ENCODE measurements around the gene ADCY4.

The ADCY4 gene

GRCh38 chr14:24271134-24271833 lies 63.6 kb downstream of the ADCY4 start, which contains the start of gene RABGGTA:
Gene RABGGTA (minus strand): TSS chr14:24271597. CDS start chr14:24271115, 482 bp downstream.
- WGBS, 2 experiments (ENCODE audit: insufficient coverage in 2 of 2), result 0 to 1% methylated on average over 42 to 51 of the region's 61 CpGs
- H3K4me3 ChIP-seq (ENCODE audit: extremely low read depth, insufficient read depth, low read length, poor library complexity, severe bottlenecking), result peak within 1 kb of the TSS; percentile 86
- H3K27ac ChIP-seq (ENCODE audit: low read depth, low read length, severe bottlenecking), result peak within 1 kb of the TSS; percentile 99
- no peaks in the 10 kb centered on the region for H3K4me1 ChIP-seq (ENCODE audit: control insufficient read depth, insufficient read depth, low read length, poor library complexity, severe bottlenecking)
- H3K36me3 ChIP-seq (ENCODE audit: control insufficient read depth, insufficient read depth, low read length), result peaks cover 13% of the 10 kb centered on the region
- H3K9me3 ChIP-seq (ENCODE audit: control insufficient read depth, low read length), result no peaks in the 10 kb centered on the region

GRCh38 chr14:24270537-24271133 lies 64.2 kb downstream of the ADCY4 start:
- Histone ChIP-seq H3K4me1 (ENCODE audit: control insufficient read depth, insufficient read depth, low read length, poor library complexity, severe bottlenecking) (no peaks in the 10 kb centered on the region), H3K36me3 (ENCODE audit: control insufficient read depth, insufficient read depth, low read length) (peaks cover 16% of the 10 kb centered on the region), H3K4me3 (ENCODE audit: extremely low read depth, insufficient read depth, low read length, poor library complexity, severe bottlenecking) (peak overlapping the region; percentile 86), H3K9me3 (ENCODE audit: control insufficient read depth, low read length) (no peaks in the 10 kb centered on the region), H3K27ac (ENCODE audit: low read depth, low read length, severe bottlenecking) (peak overlapping the region; percentile 99)
- 30 to 34% methylated on average over 12 to 13 of the region's 13 CpGs for WGBS, 2 experiments (ENCODE audit: insufficient coverage in 2 of 2)

GRCh38 chr14:24269910-24270536 lies 64.8 kb downstream of the ADCY4 start:
- H3K4me1 ChIP-seq (ENCODE audit: control insufficient read depth, insufficient read depth, low read length, poor library complexity, severe bottlenecking), result no peaks in the 10 kb centered on the region
- no peak overlapping the region for H3K27ac ChIP-seq (ENCODE audit: low read depth, low read length, severe bottlenecking)
- no peaks in the 10 kb centered on the region for H3K9me3 ChIP-seq (ENCODE audit: control insufficient read depth, low read length)
- WGBS, 2 experiments (ENCODE audit: insufficient coverage in 2 of 2), result 98 to 100% methylated on average over 13 of the region's 14 CpGs
- H3K36me3 ChIP-seq (ENCODE audit: control insufficient read depth, insufficient read depth, low read length), result peaks cover 16% of the 10 kb centered on the region
- H3K4me3 ChIP-seq (ENCODE audit: extremely low read depth, insufficient read depth, low read length, poor library complexity, severe bottlenecking), result no peak overlapping the region

GRCh38 chr14:24269368-24269767 lies 65.5 kb downstream of the ADCY4 start:
- Histone ChIP-seq H3K36me3 (ENCODE audit: control insufficient read depth, insufficient read depth, low read length) (peaks cover 16% of the 10 kb centered on the region), H3K4me3 (ENCODE audit: extremely low read depth, insufficient read depth, low read length, poor library complexity, severe bottlenecking) (no peak overlapping the region), H3K27ac (ENCODE audit: low read depth, low read length, severe bottlenecking) (no peak overlapping the region), H3K9me3 (ENCODE audit: control insufficient read depth, low read length) (no peaks in the 10 kb centered on the region), H3K4me1 (ENCODE audit: control insufficient read depth, insufficient read depth, low read length, poor library complexity, severe bottlenecking) (no peaks in the 10 kb centered on the region)
- 88 to 98% methylated on average over 7 to 8 of the region's 8 CpGs for WGBS, 2 experiments (ENCODE audit: insufficient coverage in 2 of 2)

All from mesodermal cell (in vitro differentiated cells).